ENCODE data around the gene SOBP.

- TF ChIP-seq POLR2A (IDR thresholded peaks at IDR 0.05) (no peak), CTCF (IDR thresholded peaks at IDR 0.05) (no peak), POLR2AphosphoS5 (IDR thresholded peaks at IDR 0.05) (no peak)
Observed at GRCh38 chr6:107607116-107607515, 117.2 kb downstream of the SOBP start.

Data from upper lobe of left lung (tissue), 4 donors.